ENCODE data around the gene MAN2B1. TPM values are rescaled to one million over a fixed set of nuclear protein-coding genes. Genes with fewer than 3 reads are reported as not detected.
"Not testable (repeated sequence)": the region's sequence is repeated elsewhere in the genome, so short reads cannot be mapped to it uniquely, and the experiment has no call there.

Gene MAN2B1
- polyA plus RNA-seq, 5 donors, result 27.3 to 42.1 (median 32.8) TPM

GRCh38 chr19:12623361-12624031, 43.0 kb downstream of the MAN2B1 start:
- no peak for DNase-seq

- DNase-seq, result not testable (repeated sequence)
Observed at GRCh38 chr19:12621253-12622024, 45.1 kb downstream of the MAN2B1 start.

- DNase-seq, result no peak
Observed at GRCh38 chr19:12617646-12618045, 48.9 kb downstream of the MAN2B1 start.

- peak; percentile 70 to 78 for DNase-seq
Observed at GRCh38 chr19:12611361-12611699, 55.2 kb downstream of the MAN2B1 start.

GRCh38 chr19:12610540-12611360, 55.8 kb downstream of the MAN2B1 start, which contains the start of the genes ZNF490 and ZNF791:
TSS of gene ZNF490 (minus strand) at chr19:12610813. CDS start at chr19:12610680, 133 bp downstream.
TSS of gene ZNF791 (plus strand) at chr19:12610920. CDS start at chr19:12611080, 160 bp downstream.
- DNase-seq, result peak; percentile 96 to 97

- DNase-seq, result no peak
Observed at GRCh38 chr19:12607631-12608030, 58.9 kb downstream of the MAN2B1 start.

- DNase-seq, result no peak
Observed at GRCh38 chr19:12606796-12607195, 59.7 kb downstream of the MAN2B1 start.

GRCh38 chr19:12603714-12604113, 62.8 kb downstream of the MAN2B1 start:
- no peak for DNase-seq

- no peak for DNase-seq
Observed at GRCh38 chr19:12597594-12597993, 68.9 kb downstream of the MAN2B1 start.

GRCh38 chr19:12596927-12597548, 69.5 kb downstream of the MAN2B1 start:
- no peak for DNase-seq

Other genes with a start within 250 kb of the MAN2B1 start
- gene ZNF443, start 225.7 kb downstream of the MAN2B1 start, polyA plus RNA-seq (ENCODE audit: insufficient read depth in 1 of 5, insufficient read length in 5 of 5, low replicate concordance in 1 of 5), result 10 to 100 TPM; 14.8 to 23.1 (median 18.2) TPM
- 1 to 10 TPM; 6.3 to 9.9 (median 8.1) TPM for gene ZNF709, start 181.9 kb downstream of the MAN2B1 start, polyA plus RNA-seq (ENCODE audit: insufficient read depth in 1 of 5, insufficient read length in 5 of 5, low replicate concordance in 1 of 5)
- 10 to 100 TPM in 3 of 5 donors, 1 to 10 TPM in 2; 8.4 to 12.1 (median 11.9) TPM for gene ZNF564, start 115.3 kb downstream of the MAN2B1 start, polyA plus RNA-seq (ENCODE audit: insufficient read depth in 1 of 5, insufficient read length in 5 of 5, low replicate concordance in 1 of 5)
- 1 to 10 TPM; 3.2 to 6.8 (median 5.0) TPM for gene ZNF490, start 55.9 kb downstream of the MAN2B1 start, polyA plus RNA-seq (ENCODE audit: insufficient read depth in 1 of 5, insufficient read length in 5 of 5, low replicate concordance in 1 of 5)
- 10 to 100 TPM; 13.9 to 23.7 (median 21.9) TPM for gene ZNF791, start 55.8 kb downstream of the MAN2B1 start, polyA plus RNA-seq (ENCODE audit: insufficient read depth in 1 of 5, insufficient read length in 5 of 5, low replicate concordance in 1 of 5)
- 10 to 100 TPM; 18.4 to 28.6 (median 23.9) TPM for gene WDR83, start 65 bp upstream of the MAN2B1 start, polyA plus RNA-seq (ENCODE audit: insufficient read depth in 1 of 5, insufficient read length in 5 of 5, low replicate concordance in 1 of 5)
- gene DHPS, start 15.1 kb upstream of the MAN2B1 start, polyA plus RNA-seq (ENCODE audit: insufficient read depth in 1 of 5, insufficient read length in 5 of 5, low replicate concordance in 1 of 5), result 10 to 100 TPM; 77.1 to 96.0 (median 87.7) TPM
- under 1 TPM in 2 of 5 donors, not detected in 3; 0.60 to 0.82 TPM for gene GNG14, start 21.3 kb upstream of the MAN2B1 start, polyA plus RNA-seq (ENCODE audit: insufficient read depth in 1 of 5, insufficient read length in 5 of 5, low replicate concordance in 1 of 5)
- 10 to 100 TPM in 3 of 5 donors, 1 to 10 TPM in 2; 7.9 to 14.1 (median 10.1) TPM for gene FBXW9, start 29.9 kb upstream of the MAN2B1 start, polyA plus RNA-seq (ENCODE audit: insufficient read depth in 1 of 5, insufficient read length in 5 of 5, low replicate concordance in 1 of 5)
- gene TNPO2, start 57.2 kb upstream of the MAN2B1 start, polyA plus RNA-seq (ENCODE audit: insufficient read depth in 1 of 5, insufficient read length in 5 of 5, low replicate concordance in 1 of 5), result 10 to 100 TPM; 69.3 to 85.1 (median 75.9) TPM
- gene TRIR, start 67.9 kb upstream of the MAN2B1 start, polyA plus RNA-seq (ENCODE audit: insufficient read depth in 1 of 5, insufficient read length in 5 of 5, low replicate concordance in 1 of 5), result 100 to 1,000 TPM; 139 to 222 (median 153) TPM
- 10 to 100 TPM; 52.8 to 70.1 (median 53.8) TPM for gene GET3, start 70.8 kb upstream of the MAN2B1 start, polyA plus RNA-seq (ENCODE audit: insufficient read depth in 1 of 5, insufficient read length in 5 of 5, low replicate concordance in 1 of 5)
- under 1 TPM in 4 of 5 donors, not detected in 1; 0.09 to 0.19 (median 0.15) TPM for gene BEST2, start 85.0 kb upstream of the MAN2B1 start, polyA plus RNA-seq (ENCODE audit: insufficient read depth in 1 of 5, insufficient read length in 5 of 5, low replicate concordance in 1 of 5)
- gene HOOK2, start 108.8 kb upstream of the MAN2B1 start, polyA plus RNA-seq (ENCODE audit: insufficient read depth in 1 of 5, insufficient read length in 5 of 5, low replicate concordance in 1 of 5), result 10 to 100 TPM; 59.2 to 79.9 (median 74.2) TPM
- gene JUNB, start 124.7 kb upstream of the MAN2B1 start, polyA plus RNA-seq (ENCODE audit: insufficient read depth in 1 of 5, insufficient read length in 5 of 5, low replicate concordance in 1 of 5), result 100 to 1,000 TPM in 1 of 5 donors, 10 to 100 TPM in 4; 14.8 to 132 (median 48.0) TPM
- gene PRDX2, start 135.1 kb upstream of the MAN2B1 start, polyA plus RNA-seq (ENCODE audit: insufficient read depth in 1 of 5, insufficient read length in 5 of 5, low replicate concordance in 1 of 5), result 100 to 1,000 TPM; 197 to 304 (median 214) TPM
- gene THSD8, start 135.3 kb upstream of the MAN2B1 start, polyA plus RNA-seq (ENCODE audit: insufficient read depth in 1 of 5, insufficient read length in 5 of 5, low replicate concordance in 1 of 5), result 10 to 100 TPM in 1 of 5 donors, 1 to 10 TPM in 4; 4.2 to 10.2 (median 7.2) TPM
- gene RNASEH2A, start 139.8 kb upstream of the MAN2B1 start, polyA plus RNA-seq (ENCODE audit: insufficient read depth in 1 of 5, insufficient read length in 5 of 5, low replicate concordance in 1 of 5), result 10 to 100 TPM; 29.8 to 42.9 (median 32.9) TPM
- gene RTBDN, start 167.8 kb upstream of the MAN2B1 start, polyA plus RNA-seq (ENCODE audit: insufficient read depth in 1 of 5, insufficient read length in 5 of 5, low replicate concordance in 1 of 5), result under 1 TPM in 4 of 5 donors, not detected in 1; 0.08 to 0.19 (median 0.13) TPM
- 1 to 10 TPM; 1.6 to 2.1 (median 2.0) TPM for gene MAST1, start 171.8 kb upstream of the MAN2B1 start, polyA plus RNA-seq (ENCODE audit: insufficient read depth in 1 of 5, insufficient read length in 5 of 5, low replicate concordance in 1 of 5)
- 10 to 100 TPM; 19.8 to 25.3 (median 20.7) TPM for gene DNASE2, start 214.7 kb upstream of the MAN2B1 start, polyA plus RNA-seq (ENCODE audit: insufficient read depth in 1 of 5, insufficient read length in 5 of 5, low replicate concordance in 1 of 5)
- gene KLF1, start 220.5 kb upstream of the MAN2B1 start, polyA plus RNA-seq (ENCODE audit: insufficient read depth in 1 of 5, insufficient read length in 5 of 5, low replicate concordance in 1 of 5), result 1 to 10 TPM in 2 of 5 donors, under 1 TPM in 3; 0.30 to 2.3 (median 0.67) TPM
- gene GCDH, start 224.4 kb upstream of the MAN2B1 start, polyA plus RNA-seq (ENCODE audit: insufficient read depth in 1 of 5, insufficient read length in 5 of 5, low replicate concordance in 1 of 5), result 10 to 100 TPM; 19.5 to 31.5 (median 24.8) TPM